ENCODE data around the gene NATD1.
"Not testable (repeated sequence)": the region's sequence is repeated elsewhere in the genome, so short reads cannot be mapped to it uniquely, and the experiment has no call there.

The NATD1 gene

DNA sequence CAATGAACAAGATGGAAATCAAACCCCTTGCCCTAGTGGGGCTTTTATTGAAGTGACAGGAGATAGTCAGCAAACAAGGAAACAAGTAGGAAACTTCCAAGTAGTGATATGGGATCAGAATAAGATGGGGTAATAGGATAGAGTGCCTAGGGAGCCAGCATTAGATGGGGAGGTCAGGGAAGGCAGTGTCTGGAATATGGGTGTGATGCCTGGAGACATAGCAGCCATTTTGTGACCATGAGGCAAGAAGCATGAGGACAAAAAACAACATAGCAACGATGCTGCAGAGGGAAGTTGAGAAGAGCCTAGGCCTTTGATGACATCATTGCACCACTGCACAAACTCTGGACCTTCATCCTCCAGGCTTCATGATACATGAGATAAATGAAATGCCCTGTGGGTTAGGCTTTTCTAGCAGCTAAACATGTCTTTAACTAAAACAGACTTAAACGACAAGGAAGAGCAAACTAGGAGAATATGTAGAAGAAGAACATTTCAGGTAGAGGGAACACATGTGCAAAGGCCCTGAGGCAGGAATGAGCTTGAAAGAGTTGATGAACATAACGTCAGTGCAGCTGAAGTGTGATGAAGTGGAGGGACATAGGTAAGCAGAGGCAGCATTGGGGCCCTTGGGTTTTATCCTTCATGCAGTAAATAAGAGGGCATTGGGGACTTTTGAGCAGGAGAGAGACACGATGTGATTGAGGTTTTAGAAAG lies 21.0 kb downstream of the NATD1 start:
- TF ChIP-seq, protein P1, sequence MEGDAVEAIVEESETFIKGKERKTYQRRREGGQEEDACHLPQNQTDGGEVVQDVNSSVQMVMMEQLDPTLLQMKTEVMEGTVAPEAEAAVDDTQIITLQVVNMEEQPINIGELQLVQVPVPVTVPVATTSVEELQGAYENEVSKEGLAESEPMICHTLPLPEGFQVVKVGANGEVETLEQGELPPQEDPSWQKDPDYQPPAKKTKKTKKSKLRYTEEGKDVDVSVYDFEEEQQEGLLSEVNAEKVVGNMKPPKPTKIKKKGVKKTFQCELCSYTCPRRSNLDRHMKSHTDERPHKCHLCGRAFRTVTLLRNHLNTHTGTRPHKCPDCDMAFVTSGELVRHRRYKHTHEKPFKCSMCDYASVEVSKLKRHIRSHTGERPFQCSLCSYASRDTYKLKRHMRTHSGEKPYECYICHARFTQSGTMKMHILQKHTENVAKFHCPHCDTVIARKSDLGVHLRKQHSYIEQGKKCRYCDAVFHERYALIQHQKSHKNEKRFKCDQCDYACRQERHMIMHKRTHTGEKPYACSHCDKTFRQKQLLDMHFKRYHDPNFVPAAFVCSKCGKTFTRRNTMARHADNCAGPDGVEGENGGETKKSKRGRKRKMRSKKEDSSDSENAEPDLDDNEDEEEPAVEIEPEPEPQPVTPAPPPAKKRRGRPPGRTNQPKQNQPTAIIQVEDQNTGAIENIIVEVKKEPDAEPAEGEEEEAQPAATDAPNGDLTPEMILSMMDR (IDR thresholded peaks at IDR 0.05; ENCODE audit: borderline replicate concordance, control extremely low read depth, extremely low read depth, insufficient read depth, missing control alignments) = no peak
- in situ Hi-C loops (cut with MboI; ENCODE audit: low sequenced_read_pairs, unreplicated experiment) = no loop called here
- DNase-seq (ENCODE audit: low spot score) = no peak

DNA sequence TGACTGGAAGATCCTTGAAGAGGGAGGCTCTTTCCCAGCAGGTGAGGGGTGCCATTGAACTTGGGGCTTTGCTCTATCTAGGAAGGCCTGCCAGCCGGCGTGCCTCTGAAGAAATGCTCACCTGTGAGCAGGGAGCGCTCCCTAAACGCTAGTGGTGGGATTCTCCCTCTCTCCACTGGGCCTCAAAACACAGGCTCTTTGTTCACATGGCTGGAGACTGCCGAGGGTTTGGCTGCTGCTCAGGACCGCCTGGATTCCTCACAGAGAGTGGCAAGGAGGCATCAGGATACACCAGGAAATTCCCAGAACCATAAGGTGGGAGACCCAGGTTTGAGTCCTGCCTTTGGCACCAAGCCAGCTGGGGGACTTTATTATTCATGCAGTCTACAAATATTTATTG lies 21.7 kb downstream of the NATD1 start:
- in situ Hi-C loops (cut with MboI; ENCODE audit: low sequenced_read_pairs, unreplicated experiment) = no loop called here
- DNase-seq (ENCODE audit: low spot score) = no peak
- TF ChIP-seq, protein P1 (IDR thresholded peaks at IDR 0.05; ENCODE audit: borderline replicate concordance, control extremely low read depth, extremely low read depth, insufficient read depth, missing control alignments) = no peak

DNA sequence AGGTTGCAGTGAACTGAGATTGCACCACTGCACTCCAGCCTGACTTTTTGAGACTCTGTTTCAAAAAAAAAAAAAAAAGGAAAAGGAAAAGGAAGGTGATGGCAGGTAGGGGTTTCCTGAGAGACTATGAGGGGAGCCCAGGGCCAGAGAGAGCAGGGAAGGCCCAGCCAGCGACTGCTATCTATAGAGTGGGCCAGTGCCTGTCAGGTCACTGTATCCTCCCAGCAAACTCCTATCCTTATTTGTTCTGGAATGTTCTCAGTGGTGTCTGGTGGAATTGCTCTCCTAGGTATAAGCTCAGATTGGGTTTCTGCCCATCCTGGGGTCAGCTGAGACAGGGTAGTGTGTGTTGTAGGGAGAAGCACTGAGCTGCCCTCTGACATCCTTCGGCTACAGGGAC lies 24.4 kb downstream of the NATD1 start:
- no peak for DNase-seq (ENCODE audit: low spot score)
- TF ChIP-seq, protein P1 (IDR thresholded peaks at IDR 0.05; ENCODE audit: borderline replicate concordance, control extremely low read depth, extremely low read depth, insufficient read depth, missing control alignments) = no peak
- in situ Hi-C loops (cut with MboI; ENCODE audit: low sequenced_read_pairs, unreplicated experiment) = no loop called here

DNA sequence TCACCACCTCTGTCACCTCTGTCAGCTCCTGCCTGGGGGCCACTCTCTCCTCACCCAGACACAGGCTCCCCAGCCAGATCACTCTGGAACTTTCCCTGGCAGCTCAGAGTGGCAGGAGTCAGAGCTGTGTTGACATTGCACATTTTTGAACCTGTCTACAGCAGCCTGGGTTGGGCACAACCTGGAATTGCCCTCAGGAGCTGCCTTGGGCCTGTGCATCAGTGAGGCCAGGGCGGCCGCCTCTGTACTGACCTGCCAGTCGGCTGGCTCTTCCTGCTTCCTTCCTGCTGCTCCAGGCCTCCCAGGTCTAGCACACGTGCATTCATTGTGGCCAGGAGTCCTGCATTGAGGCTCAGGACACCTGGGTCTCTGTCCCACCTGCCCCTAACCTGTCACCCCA lies 25.1 kb downstream of the NATD1 start:
- DNase-seq (ENCODE audit: low spot score) = no peak
- in situ Hi-C loops (cut with MboI; ENCODE audit: low sequenced_read_pairs, unreplicated experiment) = no loop called here

DNA sequence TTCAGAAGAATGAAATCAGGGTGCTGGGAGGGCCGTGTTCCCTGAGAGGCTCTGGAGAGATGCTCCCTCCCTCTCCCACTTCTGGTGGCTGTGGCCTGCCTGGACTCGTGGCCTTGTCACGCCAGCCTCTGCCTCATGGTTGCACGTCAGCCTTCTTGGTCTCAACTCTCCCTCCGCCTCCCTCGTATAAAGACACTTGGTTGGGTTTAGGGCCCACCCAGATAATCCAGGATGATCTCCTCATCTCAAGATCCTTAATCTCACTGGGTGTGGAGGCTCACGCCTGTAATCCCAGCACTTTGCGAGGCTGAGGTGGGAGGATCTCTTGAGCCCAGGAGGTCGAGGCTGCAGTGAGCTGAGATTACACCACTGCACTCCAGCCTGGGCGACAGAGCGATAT lies 25.9 kb downstream of the NATD1 start:
- in situ Hi-C loops (cut with MboI; ENCODE audit: low sequenced_read_pairs, unreplicated experiment); DNase-seq (ENCODE audit: low spot score): not testable (repeated sequence)

More for the DNA sequence above, 25.1 kb downstream of the NATD1 start:
- TF ChIP-seq, protein P1 (IDR thresholded peaks at IDR 0.05; ENCODE audit: borderline replicate concordance, control extremely low read depth, extremely low read depth, insufficient read depth, missing control alignments) = no peak

DNA sequence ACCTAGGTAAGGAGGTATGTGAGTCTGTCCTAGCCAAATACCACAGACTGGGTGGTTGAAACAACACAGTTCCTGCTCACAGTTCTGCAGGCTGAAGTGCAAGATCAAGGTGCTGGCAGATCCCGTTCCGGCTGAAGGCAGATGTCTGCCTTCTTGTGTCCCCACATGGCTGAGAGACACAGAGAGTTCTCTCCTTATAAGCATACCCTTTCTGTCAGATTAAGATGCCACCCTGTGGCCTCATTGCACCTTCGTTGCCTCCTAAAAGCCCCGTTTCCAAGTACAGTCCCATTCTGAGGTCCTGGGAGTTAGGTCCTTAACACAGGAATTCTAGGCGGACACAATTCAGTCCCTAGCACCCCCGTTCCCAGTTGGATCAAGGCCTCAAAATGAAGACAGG lies 30.1 kb downstream of the NATD1 start:
- TF ChIP-seq, protein P1 (IDR thresholded peaks at IDR 0.05; ENCODE audit: borderline replicate concordance, control extremely low read depth, extremely low read depth, insufficient read depth, missing control alignments) = no peak
- no peak for DNase-seq (ENCODE audit: low spot score)
- in situ Hi-C loops (cut with MboI; ENCODE audit: low sequenced_read_pairs, unreplicated experiment) = no loop called here

DNA sequence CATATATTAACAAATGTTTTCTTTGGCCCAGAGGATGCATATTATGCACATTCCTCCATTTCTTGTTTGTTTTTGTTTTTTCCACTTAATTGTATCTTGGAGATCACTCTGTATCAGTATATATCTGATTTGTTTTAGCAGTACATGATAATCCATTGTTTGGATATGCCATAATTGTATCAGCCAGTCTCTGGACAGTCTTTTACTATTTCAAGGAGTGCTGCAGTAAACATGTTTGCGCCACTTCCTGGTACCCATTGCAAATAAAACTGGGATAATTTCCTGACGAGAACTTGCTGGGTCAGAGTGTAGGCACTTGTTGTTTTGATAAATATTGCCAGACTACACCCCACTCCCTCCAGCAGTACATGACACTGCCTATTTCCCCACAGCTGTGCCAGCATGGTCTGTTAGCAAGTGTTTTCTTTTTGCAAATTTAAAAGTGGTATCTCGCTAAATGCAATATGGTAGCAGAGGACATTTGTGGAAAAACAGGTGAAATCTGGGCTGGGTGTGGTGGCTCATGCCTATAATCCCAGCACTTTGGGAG lies 34.3 kb downstream of the NATD1 start:
- TF ChIP-seq, protein P1 (IDR thresholded peaks at IDR 0.05; ENCODE audit: borderline replicate concordance, control extremely low read depth, extremely low read depth, insufficient read depth, missing control alignments) = no peak
- DNase-seq (ENCODE audit: low spot score) = no peak
- in situ Hi-C loops (cut with MboI; ENCODE audit: low sequenced_read_pairs, unreplicated experiment) = no loop called here

All from GM13976 (cell line).